Measurements from ENCODE around the gene SMCO3. TPM values are rescaled to one million over a fixed set of nuclear protein-coding genes. Genes with fewer than 3 reads are reported as not detected.

SMCO3 gene
- total RNA-seq, 4 donors from 2014 or later: 1.2 to 10.5 (median 6.2) TPM

GRCh38 chr12:14840616-14841015 is 26.6 kb upstream of the SMCO3 start:
- no peak for DNase-seq (ENCODE audit: low spot score in 2 of 2)
- 87 to 88% methylated on average over 4 of the region's 4 CpGs for WGBS, 2 donors
- Histone ChIP-seq H3K27ac (peak overlapping the region in 3 of 4 donors; percentile 5 to 74 (median 41)), H3K4me1 (peaks cover 0 to 46% (median 18%) of the 10 kb centered on the region in 4 donors), H3K4me3 (no peak overlapping the region), H3K9me3 (no peaks in the 10 kb centered on the region), H3K36me3 (no peaks in the 10 kb centered on the region), H3K27me3 (no peaks in the 10 kb centered on the region)
- TF ChIP-seq CTCF (IDR thresholded peaks at IDR 0.05) (no peak), POLR2A (IDR thresholded peaks at IDR 0.05) (no peak), EP300 (IDR thresholded peaks at IDR 0.05) (no peak)

GRCh38 chr12:14839262-14839661 is 25.3 kb upstream of the SMCO3 start:
- no peaks in the 10 kb centered on the region for H3K9me3 ChIP-seq
- no peak overlapping the region for H3K4me3 ChIP-seq
- H3K4me1 ChIP-seq: peaks cover 0 to 50% (median 24%) of the 10 kb centered on the region in 4 donors
- no peak overlapping the region for H3K27ac ChIP-seq
- WGBS, 2 donors: 94 to 97% methylated on average over 1 of the region's 1 CpG
- H3K27me3 ChIP-seq: no peaks in the 10 kb centered on the region
- TF ChIP-seq EP300 (IDR thresholded peaks at IDR 0.05): no peak
- DNase-seq (ENCODE audit: low spot score in 2 of 2): no peak
- H3K36me3 ChIP-seq: no peaks in the 10 kb centered on the region

GRCh38 chr12:14836336-14837210 is 22.6 kb upstream of the SMCO3 start:
- 52 to 56% methylated on average over 7 of the region's 7 CpGs for WGBS, 2 donors
- TF ChIP-seq CTCF (IDR thresholded peaks at IDR 0.05) (no peak), EP300 (IDR thresholded peaks at IDR 0.05) (no peak), POLR2A (IDR thresholded peaks at IDR 0.05) (no peak)
- no peaks in the 10 kb centered on the region for H3K9me3 ChIP-seq
- DNase-seq (ENCODE audit: low spot score in 2 of 2): no peak
- H3K36me3 ChIP-seq: no peaks in the 10 kb centered on the region
- H3K4me1 ChIP-seq: peaks cover 0 to 34% (median 11%) of the 10 kb centered on the region in 4 donors
- H3K27me3 ChIP-seq: no peaks in the 10 kb centered on the region
- H3K27ac ChIP-seq: peak overlapping the region in 2 of 4 donors; percentile 75 to 76
- no peak overlapping the region for H3K4me3 ChIP-seq

GRCh38 chr12:14834509-14834908 is 20.5 kb upstream of the SMCO3 start:
- Histone ChIP-seq H3K27me3 (no peaks in the 10 kb centered on the region), H3K27ac (peak overlapping the region in 2 of 4 donors; percentile 75 to 76), H3K4me1 (peaks cover 0 to 23% (median 8%) of the 10 kb centered on the region in 4 donors), H3K36me3 (no peaks in the 10 kb centered on the region), H3K9me3 (no peaks in the 10 kb centered on the region), H3K4me3 (no peak overlapping the region)
- TF ChIP-seq EP300 (IDR thresholded peaks at IDR 0.05): no peak
- TF ChIP-seq CTCF (IDR thresholded peaks at IDR 0.05): no peak
- no peak for TF ChIP-seq POLR2A (IDR thresholded peaks at IDR 0.05)
- no peak for DNase-seq (ENCODE audit: low spot score in 2 of 2)

GRCh38 chr12:14833952-14834351 is 20.0 kb upstream of the SMCO3 start:
- no peaks in the 10 kb centered on the region for H3K36me3 ChIP-seq
- no peak for TF ChIP-seq EP300 (IDR thresholded peaks at IDR 0.05)
- no peak for TF ChIP-seq CTCF (IDR thresholded peaks at IDR 0.05)
- TF ChIP-seq POLR2A (IDR thresholded peaks at IDR 0.05): no peak
- 22 to 36% methylated on average over 1 of the region's 1 CpG for WGBS, 2 donors
- peaks cover 0 to 23% (median 8%) of the 10 kb centered on the region in 4 donors for H3K4me1 ChIP-seq
- DNase-seq (ENCODE audit: low spot score in 2 of 2): no peak
- no peak overlapping the region for H3K4me3 ChIP-seq
- no peaks in the 10 kb centered on the region for H3K27me3 ChIP-seq
- peak overlapping the region in 2 of 4 donors; percentile 34 to 76 for H3K27ac ChIP-seq
- no peaks in the 10 kb centered on the region for H3K9me3 ChIP-seq

Measured in tibial nerve (tissue), 4 donors.